ENCODE data around the gene ANP32D.
"Not testable (repeated sequence)": the region's sequence is repeated elsewhere in the genome, so short reads cannot be mapped to it uniquely, and the experiment has no call there.

The ANP32D gene

DNA sequence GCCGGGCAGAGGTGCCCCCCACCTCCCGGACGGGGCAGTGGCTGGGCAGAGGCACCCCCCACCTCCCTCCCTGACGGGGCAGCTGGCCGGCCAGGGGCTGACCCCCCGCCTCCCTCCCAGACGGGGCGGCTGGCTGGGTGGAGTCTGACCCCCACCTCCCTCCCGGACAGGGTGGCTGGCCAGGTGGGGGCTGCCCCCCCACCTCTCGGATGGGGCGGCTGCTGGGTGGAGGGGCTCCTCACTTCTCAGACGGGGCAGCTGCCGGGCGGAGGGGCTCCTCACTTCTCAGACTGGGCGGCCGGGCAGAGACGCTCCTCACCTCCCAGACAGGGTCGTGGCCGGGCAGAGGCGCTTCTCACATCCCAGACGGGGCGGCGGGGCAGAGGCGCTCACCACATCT, 48.0 kb downstream of the ANP32D start:
- H3K27ac Mint-ChIP-seq; H3K36me3 Mint-ChIP-seq (ENCODE audit: low read depth); intact Hi-C loops (cut with micrococcal nuclease); H3K27me3 Mint-ChIP-seq; H3K4me3 Mint-ChIP-seq; H3K9me3 Mint-ChIP-seq; H3K4me1 Mint-ChIP-seq (ENCODE audit: low read depth): not testable (repeated sequence)

Data from dendritic cell treated with granulocyte-macrophage colony-stimulating factor and Interleukin-4, amounts not matched to agents 40 ng/mL and 50 ng/mL, for 4 days (primary cell).